CMK (cell line): ENCODE data around the gene SATB2.

Source experiments
- DNase-seq: peaks from one replicate; pipeline ENCODE4 v3.0.0-alpha.2; 2010; ENCODE audit warnings: low read depth

Gene SATB2

DNA sequence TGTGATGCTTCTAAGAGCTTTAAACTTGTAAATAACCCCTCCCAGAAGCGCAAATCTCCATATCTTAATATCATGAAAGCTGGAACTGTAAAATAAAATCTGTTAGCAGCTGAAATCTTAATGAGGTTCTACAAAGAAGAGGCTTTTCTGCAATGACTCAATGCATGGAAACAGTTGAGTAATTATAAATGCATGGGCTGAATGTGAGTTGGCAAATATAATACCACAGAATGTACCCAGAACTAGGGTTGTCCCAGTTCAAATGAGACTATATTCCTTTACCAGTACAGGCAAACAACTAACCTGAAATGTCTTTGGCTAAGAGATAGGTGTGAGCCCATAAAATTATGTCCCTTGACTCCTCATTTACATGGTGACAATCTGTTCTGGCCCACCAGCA, 52.9 kb downstream of the SATB2 start:
- DNase-seq: no peak

DNA sequence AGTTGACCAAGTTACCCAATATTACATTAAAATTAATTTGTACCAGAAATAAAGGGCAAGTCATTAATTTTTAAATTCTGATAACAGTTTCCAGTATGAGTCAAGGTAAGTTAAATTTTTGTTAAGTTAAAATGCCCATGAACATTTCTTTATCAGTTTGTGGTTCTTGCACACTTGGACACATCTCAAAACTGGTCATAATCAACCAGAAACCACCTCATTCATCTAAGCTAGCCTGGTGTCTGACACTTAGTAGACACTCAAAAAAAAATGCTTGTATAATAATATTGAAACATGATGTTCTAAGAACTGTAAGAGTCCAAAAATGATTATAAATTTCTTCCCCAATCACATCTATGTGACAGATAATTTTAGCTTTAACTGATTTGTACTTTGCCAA, 62.4 kb downstream of the SATB2 start:
- DNase-seq: no peak

DNA sequence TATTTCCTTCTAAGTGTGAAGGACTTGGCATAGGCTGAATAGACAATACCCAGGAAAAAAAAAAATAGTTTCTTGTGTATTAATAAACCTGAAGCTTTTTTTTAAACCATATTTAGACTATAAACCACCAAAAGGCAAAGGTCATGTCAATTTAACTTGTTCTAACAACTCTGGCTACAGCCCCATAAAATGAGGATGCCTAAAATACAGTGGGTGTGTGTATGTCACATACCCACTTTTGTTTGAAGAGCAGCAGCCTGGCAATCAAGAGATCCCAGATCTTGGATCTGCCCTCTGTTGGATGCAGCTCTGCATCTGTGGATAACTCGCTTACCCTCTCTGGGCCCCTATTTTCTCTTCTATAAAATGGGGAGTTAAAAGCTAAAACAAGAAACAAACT, 65.4 kb downstream of the SATB2 start:
- DNase-seq: no peak

DNA sequence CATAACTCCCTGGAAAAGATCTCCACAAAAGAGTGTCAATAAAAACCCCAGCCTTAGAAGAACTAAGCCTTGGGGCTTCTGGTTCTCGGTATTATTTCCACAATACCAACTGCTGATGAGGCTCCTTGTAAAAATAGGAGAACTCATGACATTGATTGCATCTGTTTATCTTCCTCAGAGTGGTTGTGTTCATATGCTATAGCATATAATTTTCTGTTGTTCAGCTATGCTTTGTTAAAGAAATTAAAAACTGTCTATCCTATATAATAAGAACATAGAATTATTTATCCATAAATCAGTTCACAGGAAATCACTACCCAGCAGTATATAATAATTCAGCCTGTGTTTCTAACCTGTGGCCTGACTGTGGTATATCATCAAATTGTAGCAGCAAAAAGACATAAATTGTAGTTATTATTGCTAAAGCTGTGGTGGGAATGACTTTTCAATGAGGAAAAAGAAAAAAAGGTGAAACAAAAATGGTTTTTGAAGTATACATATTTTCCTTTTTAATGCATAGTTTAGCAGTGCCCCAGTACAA, 68.9 kb downstream of the SATB2 start:
- no peak for DNase-seq

DNA sequence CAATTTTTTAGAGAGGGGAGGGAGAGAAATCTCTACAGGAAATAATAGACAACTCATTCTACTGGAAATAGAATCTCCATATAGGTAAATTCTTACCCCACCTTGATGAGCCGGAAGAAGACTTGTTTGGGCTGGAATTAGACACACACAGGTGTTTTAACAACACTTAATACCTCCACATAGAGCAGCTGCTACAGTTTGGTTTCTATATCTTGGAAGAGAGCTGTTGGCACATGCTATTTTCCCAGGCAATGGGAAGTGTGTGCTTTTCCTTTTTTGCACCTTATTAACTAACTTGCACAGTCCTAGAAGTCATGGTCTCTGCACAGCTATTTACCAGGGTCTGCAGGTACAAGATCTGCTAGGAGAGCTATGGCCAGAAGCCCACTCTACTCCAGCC, 73.7 kb downstream of the SATB2 start:
- DNase-seq: no peak

DNA sequence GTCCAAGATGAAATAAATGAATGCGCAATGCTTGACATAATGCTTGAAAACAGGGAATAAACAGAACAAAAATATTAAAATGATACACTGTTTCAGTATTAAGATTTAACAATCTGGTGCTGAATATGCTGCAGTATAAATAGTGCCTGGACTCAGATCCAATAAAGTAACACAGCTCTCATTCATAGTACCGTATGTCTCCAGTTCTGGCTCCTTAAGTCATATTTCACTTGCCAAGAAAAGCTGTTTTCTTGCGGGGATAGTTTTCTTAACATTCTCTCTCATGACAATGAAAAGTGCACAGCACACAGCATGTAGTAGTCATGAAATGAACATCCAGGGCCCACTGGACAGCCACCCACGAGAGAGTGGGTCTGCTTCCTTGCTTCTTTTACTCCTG, 74.7 kb downstream of the SATB2 start:
- DNase-seq: no peak

DNA sequence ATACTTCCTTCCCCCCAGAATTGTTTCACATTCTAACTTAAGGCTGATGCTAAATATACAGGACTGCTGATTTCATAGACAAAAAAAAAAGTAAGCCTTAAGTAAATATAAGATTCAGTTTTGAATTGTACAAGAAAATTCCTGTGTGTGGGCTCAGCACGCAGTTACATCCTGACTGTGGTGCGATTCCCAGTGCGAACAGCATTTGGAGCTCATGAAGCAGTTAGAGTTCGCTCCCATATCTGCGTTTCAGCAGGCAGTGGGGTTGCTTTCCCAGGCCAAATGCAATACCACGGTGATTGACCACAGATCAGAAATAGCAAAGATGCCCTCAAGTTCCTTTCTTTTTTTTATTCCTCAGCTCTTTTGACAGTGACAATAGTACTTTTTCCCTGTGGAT, 75.6 kb downstream of the SATB2 start:
- no peak for DNase-seq

DNA sequence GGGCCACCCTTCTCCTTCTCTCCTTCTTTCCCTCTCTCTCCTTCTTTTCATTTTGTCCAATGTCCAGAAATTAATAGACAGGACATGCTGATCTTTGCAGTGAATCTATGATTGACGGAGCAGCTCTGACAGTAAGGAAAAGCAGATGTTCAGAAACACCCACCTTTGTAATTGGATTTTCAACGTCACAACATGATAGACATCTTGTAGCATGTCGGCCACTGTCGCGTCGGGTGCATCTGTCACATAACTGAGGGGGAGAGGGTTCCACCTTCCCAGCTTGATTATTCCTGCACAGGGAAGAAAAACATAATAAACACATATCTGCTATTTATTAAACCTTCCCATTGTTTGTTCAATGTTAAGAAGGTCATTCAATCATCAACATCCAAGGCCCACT, 76.2 kb downstream of the SATB2 start:
- DNase-seq: no peak

DNA sequence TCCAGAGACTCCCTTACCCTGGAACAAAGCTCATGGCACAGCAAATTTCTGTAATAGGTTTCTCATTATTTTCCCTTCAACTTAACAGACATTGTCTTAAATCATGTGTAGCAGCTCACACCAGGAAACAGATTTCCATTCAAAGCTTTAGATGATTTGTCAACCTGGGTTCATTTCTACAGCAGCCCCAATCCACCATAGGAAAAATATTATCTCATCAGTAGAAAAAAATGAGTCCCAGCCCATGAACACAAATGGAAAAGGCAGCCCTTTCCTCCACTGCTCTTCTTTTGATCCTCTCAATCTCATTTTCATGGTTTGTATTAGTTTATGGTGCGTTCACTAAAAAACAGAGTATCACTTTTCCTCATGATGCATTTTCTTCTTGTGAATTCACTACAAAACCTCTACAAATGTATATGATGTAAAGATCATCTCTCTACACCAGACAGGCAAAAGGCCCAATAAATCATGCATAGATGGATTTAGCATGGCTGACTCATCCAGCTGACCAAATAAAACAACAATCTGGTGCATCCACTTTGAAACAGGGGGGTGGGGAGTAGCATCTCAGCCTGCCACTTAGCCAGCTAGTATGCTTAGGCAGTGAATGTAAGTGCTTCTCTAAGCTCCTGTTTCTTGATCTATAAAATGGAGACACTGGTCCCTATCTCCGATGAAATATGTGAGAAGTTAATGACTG, 78.6 kb downstream of the SATB2 start:
- DNase-seq: no peak

DNA sequence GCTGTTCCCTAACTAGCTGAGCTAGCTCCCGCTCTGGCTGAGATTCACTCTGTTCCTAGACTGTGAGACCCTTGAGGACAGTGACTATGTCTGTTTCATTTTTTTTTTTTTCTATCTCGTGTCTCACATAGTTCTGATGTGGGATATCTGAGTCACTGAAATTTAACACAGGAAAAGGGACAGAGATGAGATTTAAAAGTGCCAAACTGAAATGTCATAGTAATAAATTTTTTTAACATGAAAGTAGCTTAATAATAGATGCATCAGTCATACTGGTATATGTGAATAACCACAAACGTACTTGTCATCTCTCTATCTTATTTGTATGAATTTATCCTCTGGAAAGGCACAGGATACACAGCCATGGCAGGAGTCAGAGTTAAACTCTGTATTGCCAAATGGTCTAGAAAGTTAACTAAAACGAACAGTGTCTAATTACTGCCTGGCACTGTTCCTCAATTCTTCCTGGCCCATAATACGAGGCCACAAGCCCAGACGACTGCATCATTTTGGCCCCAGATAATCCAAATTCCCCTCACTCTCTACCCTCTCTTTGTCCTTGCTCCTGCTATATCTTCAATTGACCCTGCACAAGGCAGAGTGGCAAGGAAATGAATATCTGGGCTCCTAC, 87.5 kb downstream of the SATB2 start:
- no peak for DNase-seq

DNA sequence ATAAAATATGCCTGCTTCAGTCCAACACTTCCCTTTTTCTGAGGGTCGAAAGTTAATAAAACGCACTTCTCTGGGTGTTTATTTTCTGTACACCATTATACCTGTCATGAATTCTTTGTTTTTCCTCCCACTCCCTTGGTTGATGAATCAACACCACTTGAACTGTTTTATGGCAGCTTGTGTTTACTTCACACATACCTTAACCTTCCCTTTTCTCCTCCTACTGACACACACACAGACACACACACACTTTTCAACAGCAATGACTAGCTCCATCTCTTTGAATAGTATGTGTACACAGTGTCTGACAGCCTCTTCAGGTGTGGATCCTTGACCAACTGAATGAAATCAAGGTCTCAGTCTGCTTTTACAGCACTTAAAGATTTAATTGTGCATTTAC, 91.3 kb downstream of the SATB2 start:
- no peak for DNase-seq

DNA sequence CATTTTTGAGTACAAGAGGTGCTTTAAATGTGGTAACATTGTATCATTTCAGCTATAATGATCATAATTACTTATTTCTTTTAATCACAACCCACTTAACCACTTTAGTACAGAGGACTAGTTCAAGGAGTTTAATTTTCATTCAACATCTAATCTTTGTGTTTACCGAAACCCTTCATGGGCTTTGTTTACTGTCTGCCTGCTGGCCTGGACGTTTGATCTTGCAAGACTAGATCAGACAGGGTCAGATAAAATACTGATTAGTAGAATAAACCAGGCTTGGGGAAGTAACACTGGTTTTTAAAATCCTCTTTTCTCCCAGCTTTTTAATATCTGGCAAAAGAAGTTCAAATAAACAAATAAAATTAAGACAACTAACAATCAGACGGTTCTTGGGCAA, 93.6 kb downstream of the SATB2 start:
- DNase-seq: no peak

DNA sequence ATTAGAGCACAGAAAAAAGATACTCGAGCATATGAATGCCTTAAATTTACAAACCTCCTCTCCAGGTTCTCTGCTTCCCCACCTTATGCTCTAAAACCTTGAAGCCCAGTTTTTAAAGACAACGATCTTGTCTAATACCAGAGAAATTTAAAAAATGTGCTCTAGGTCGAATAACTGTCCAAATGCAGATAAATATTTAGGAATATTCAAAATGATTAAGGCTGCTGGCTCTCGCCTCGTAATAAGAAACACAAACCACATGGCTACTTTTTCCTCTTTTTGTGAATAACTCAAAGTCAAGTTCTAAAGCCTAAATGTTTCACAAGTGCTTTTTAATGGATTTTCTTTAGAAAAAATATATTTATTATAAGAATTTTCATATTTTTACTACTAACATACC, 101.3 kb downstream of the SATB2 start:
- DNase-seq: no peak

DNA sequence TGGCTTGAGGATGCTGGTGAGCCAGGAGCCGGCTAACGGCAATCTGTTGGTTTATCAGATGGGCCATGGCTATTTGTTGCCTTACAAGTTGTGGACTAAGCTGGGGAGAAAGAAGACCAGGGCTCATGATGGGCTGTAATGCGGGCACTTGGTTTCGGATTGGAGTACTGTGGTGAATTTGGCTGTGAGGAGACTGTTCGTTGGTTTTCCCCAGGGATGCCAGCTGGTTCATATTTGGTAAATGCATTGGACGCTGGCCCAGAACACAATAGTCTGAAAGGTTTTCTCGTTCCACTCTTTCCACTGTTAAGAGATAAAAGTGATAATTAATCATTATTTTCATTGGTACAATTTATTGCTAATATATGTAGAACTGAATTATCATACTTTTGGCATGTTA, 108.9 kb downstream of the SATB2 start:
- DNase-seq: no peak

DNA sequence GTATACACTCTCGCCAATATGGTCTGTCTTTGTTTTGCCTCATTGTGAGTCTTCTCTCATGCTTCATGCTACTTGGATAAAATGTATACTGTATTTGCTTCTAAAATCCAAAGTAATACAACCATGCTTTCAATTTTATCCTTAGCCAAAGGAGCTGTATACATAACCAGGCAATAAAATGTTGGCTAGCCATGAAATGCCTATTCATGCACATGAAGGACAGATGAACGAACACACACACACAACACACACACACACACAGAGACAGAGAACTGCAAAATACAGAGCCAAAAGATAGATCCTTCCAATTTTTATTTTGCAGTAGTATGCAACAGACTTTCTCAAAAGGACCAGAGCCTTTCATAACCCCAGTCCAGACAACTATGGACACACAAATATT, 113.7 kb downstream of the SATB2 start:
- DNase-seq: no peak

DNA sequence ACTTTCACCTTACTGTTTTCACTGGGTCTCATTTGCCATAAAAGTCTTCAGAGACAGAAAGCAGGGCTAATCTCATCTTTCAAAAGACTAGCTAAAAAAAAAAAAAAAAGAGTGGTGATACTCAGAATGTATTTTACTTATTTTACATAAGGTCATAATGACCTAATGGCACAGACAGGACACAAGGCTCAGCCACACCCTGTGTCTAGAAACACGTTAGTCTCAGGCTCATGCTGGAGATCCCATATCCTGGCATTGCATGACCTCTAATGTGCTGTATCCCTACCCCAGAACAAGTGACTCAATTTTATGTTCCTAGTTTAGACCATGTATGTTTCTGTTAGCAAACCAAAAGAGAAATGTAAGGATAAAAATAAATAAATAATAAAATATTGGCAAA, 115.4 kb downstream of the SATB2 start:
- no peak for DNase-seq

DNA sequence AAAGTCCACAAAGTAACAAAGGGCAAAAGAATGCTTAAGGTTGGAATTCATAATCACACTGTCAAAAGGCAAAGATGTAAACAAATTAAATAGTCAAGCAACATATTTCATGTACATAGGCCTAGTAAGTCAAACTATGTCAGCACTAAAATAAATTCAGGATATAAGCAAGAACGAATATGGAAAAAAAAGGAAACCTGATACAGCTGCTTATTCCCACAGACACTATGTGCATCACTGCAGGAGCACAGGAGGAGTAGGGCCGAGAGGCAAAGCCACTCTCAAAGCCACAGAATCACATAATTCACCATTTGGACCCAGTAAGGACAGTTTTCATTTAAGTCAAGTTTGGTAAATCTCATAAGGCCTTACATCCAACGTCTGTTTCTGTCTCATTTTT, 116.6 kb downstream of the SATB2 start:
- DNase-seq: no peak

DNA sequence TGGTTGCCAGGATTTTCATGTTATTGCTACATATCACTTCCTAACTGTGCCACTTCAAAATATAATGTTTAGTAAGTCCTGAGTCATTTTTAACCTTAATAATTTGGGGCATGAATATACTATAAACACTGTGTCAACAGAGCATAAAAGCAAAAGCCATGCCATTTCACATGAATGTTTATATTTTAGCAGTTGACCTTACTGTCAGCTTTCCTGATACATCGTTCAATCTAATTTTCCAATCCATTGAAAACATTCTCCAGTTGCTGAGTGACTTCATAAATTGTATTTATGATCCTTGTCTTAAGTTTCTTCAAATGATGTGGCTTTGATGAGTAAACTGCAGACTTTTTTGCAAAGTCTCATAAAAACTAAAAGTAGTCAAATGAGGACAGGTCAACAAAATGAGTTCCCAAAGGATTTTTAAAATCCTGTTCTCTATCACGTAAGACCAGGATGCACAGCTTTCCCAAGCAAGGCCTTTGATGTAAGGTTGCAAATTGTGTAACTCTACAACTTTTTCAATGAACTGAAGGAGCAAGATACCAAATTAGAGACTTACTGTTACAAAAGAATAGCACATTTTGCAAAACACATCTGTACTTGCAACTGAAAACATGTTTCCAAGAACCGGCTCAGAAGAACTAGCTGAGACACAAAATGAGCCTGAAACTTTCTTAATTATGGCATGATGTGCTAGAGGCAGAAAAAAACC, 117.7 kb downstream of the SATB2 start:
- no peak for DNase-seq

DNA sequence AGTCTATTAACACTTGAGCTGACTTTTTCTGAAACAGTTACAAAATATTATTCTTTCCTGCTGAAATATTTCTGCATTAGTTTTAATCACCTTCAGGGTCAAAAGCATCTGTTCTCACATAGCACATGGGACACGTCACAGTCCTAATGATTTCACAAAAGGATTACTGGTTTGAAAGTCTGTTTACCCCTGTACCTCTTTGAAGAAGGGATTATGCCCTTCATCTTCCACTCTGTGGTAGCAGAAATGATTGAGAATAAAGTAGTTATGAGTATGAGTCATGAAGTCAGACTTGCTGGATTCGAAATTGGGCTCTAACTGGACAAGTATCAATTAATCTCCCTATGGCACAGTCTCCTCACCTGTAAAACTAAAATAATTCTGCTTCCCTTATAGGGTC, 121.2 kb downstream of the SATB2 start:
- DNase-seq: no peak

DNA sequence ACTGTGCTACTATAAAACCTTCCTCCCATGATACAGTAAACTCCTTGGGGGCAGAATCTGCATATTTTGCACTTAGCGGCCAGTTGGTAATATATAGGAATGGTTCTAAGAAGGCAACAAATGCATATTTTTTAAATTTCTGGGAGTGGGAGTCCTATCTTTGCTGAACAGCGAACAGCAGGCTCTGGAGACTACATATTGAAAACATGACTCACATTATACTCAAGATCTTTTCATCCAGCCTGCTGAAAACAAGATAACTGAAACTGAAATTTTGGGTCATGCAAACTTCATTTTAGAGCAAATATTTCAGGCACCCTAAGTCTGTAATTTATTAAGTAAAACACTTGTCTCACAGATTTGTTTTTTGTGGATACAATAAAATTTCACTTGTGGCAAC, 122.2 kb downstream of the SATB2 start:
- DNase-seq: no peak

DNA sequence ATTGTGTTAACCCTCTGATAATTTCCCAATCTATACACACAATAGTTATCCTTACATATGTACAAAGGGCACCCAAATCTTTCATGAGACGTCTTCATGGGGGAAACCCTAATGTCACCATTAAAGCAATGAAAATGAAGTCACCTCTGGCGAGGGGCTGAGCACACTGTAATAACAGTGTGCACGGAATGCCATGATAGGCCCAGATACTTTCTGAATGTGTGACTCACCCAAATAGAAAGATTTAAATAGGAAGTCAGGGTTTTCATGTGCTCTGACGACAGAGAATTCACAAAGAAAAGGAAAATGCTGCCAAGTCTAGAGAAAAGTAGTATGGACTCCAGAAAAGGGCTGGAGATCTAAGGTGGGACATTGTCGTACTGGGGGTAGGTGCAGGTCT, 128.3 kb downstream of the SATB2 start:
- no peak for DNase-seq

DNA sequence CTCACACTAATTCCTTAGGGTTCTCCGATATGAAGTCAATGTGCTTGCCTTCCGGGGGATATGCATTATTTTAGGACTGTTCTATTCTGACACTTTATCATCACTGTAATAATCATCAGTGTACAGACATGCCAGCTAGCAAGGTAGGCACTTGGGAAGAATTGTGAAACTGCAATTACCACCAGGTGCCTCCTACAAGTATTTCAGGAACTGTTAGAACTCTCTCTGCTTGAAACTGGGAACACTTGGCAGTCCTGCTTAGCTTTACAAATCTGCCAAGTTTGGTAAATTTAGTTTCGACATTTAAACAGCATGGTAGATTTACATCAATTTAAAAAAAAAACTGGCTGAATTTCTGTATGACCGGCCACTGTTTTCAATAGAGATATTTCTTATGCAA, 128.7 kb downstream of the SATB2 start:
- no peak for DNase-seq

DNA sequence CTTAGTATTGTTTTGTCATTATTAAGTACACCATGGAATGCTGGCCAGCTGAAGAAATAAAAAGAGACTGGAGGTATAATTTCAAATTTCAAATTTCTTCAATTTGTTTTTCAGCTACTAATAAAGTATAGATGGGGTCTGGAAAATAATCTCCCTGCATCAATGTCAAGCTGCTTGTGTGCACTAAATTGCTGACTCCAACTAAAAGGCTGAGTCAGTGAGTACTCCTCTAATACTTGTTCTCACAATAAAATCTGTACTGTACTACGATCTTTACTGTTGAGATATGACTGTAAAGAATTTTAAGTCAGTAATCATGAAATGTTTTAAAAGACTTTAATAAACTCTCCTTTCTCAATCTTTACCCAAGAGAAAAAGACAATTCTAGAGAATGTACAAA, 131.9 kb downstream of the SATB2 start:
- DNase-seq: no peak
